ENCODE data around the gene SPATA31A6. TPM values are rescaled to one million over a fixed set of nuclear protein-coding genes. Genes with fewer than 3 reads are reported as not detected.
A peak's percentile ranks its signal among the peaks of the same experiment; 100 is the strongest.
"Not testable (repeated sequence)": the region's sequence is repeated elsewhere in the genome, so short reads cannot be mapped to it uniquely, and the experiment has no call there.

Gene SPATA31A6
- total RNA-seq (not detected), polyA plus RNA-seq (not detected)
- long read RNA-seq, donor 1, result 0 reads
- long read RNA-seq, donor 2, result 0 reads
- long read RNA-seq, donor 3, result 0 reads

DNA sequence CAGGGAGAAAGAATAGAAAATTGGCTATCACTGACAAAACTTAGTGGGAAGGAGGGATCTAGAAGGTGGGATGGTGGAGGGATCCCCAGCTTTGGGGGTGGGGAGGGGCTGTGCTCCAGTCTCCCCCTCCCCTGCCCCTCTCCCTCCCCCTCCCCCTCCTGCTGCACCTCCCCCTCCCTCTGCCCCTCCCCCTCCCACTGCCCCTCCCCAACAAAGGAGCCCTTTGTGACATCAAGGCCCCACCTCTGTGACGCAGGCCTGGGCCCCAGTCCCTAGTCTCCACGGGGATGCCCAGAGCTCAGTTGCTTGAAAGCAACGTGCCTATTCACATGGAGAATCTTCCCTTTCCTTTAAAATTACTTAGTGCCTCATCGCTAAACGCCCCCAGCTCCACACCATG lies at the start of gene SPATA31A6:
TSS of gene SPATA31A6 (plus strand) at position 301 of the 400 bp plus-strand sequence. CDS start at position 330, 29 bp downstream.
- intact Hi-C loops (cut with DNase I); DNase-seq; H3K36me3 ChIP-seq; H3K4me3 ChIP-seq; H3K9me3 ChIP-seq; ATAC-seq; H3K4me1 ChIP-seq; H3K27me3 ChIP-seq; H3K27ac ChIP-seq: not testable (repeated sequence)
- 78 to 100% (median 84%) methylated on average over 2 to 5 of the region's 5 CpGs for WGBS, 4 donors

DNA sequence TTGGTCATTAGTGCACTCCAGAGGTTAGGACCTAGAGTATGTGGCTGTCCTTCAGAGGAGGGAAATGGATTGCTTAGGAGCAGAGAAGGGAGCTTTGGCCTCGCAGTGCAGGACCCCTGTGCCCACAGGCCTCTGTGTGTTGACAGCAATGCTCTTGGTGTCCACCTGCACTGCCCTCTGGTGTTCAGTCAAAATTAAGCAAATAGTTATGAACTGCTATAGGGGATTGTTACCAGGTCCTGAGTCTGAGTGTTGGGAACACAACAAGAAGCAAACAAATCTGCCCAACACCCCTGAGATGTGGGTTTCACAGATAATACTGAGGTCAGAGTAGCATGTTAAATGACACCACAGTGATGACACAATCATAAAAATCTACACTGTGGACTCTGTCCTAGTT lies 23.2 kb upstream of the SPATA31A6 start:
- ATAC-seq; H3K27ac ChIP-seq; H3K36me3 ChIP-seq; intact Hi-C loops (cut with DNase I); H3K27me3 ChIP-seq; H3K4me3 ChIP-seq; H3K4me1 ChIP-seq; DNase-seq; H3K9me3 ChIP-seq: not testable (repeated sequence)
- peak in 6 of 12 donors; percentile 17 to 59 (median 34) for TF ChIP-seq CTCF (IDR thresholded peaks at IDR 0.05)
- 0 to 8% methylated on average over 1 of the region's 1 CpG; no CpG with 5 or more reads in 2 of the 4 donors for WGBS, 4 donors

- H3K36me3 ChIP-seq; H3K27ac ChIP-seq; H3K27me3 ChIP-seq; H3K4me1 ChIP-seq; ATAC-seq; H3K4me3 ChIP-seq; H3K9me3 ChIP-seq; intact Hi-C loops (cut with DNase I); DNase-seq: not testable (repeated sequence)
- whole genome bisulfite sequencing, 4 donors, result 26 to 54% (median 44%) methylated on average over 2 of the region's 2 CpGs
Measured at GRCh38 chr9:42219861-42220260, 36.4 kb downstream of the SPATA31A6 start.

DNA sequence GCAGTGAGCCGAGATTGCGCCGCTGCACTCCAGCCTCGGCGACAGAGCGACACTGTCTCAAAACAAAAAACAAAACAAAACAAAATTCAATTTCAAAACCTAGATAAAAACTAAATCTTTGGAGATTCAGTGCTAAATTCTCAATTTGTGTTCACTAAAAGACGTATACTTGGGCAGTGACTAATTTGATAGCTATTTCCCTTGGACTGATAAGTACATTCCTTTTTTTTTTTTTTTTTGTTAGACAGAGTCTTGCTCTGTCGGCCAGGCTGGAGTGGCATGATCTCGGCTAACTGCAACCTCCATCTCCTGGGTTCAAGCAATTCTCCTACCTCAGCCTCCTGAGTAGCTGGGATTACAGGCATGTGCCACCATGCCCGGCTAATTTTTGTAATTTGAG lies 39.8 kb downstream of the SPATA31A6 start:
- not testable (repeated sequence) for H3K27ac ChIP-seq

GRCh38 chr9:42233031-42233430 lies 49.6 kb downstream of the SPATA31A6 start:
- H3K27me3 ChIP-seq; intact Hi-C loops (cut with DNase I); ATAC-seq; H3K9me3 ChIP-seq; H3K27ac ChIP-seq; DNase-seq; H3K36me3 ChIP-seq; H3K4me3 ChIP-seq: not testable (repeated sequence)
- peaks cover 0 to 10% (median 0%) of the 10 kb centered on the region in 12 donors for H3K4me1 ChIP-seq
- 14 to 40% (median 23%) methylated on average over 3 to 4 of the region's 4 CpGs for WGBS, 4 donors

More for the DNA sequence above, 39.8 kb downstream of the SPATA31A6 start:
- H3K36me3 ChIP-seq; H3K27me3 ChIP-seq; H3K4me3 ChIP-seq; intact Hi-C loops (cut with DNase I); ATAC-seq; H3K4me1 ChIP-seq; DNase-seq; H3K9me3 ChIP-seq: not testable (repeated sequence)
- whole genome bisulfite sequencing, 4 donors, result 76 to 87% (median 83%) methylated on average over 8 to 10 of the region's 10 CpGs

DNA sequence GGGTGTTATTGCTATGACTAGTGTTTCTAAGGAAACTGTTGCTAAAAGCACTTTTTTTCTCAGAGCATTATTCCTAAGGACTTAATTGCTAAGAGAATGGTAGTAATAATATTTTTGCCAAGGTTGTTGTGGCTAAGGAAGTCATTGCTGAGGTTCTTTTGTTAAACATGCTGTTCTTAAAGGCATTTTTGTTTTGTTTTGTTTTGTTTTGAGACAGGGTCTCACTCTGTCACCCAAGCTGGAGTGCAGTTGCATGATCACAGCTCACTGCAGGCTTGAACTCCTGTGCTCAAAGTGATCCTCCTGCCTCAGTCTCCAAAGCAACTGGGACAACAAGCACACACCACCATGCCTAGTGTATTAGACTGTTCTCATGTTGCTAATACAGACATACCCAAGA lies 51.2 kb downstream of the SPATA31A6 start:
- H3K9me3 ChIP-seq; ATAC-seq; H3K36me3 ChIP-seq; intact Hi-C loops (cut with DNase I); DNase-seq; H3K27me3 ChIP-seq; H3K4me3 ChIP-seq: not testable (repeated sequence)
- Histone ChIP-seq H3K4me1 (peaks cover 0 to 17% (median 0%) of the 10 kb centered on the region in 12 donors), H3K27ac (peak overlapping the region in 4 of 12 donors; percentile 11 to 47 (median 36))

GRCh38 chr9:42235352-42235991 lies 52.0 kb downstream of the SPATA31A6 start:
- H3K36me3 ChIP-seq; H3K9me3 ChIP-seq; intact Hi-C loops (cut with DNase I); H3K27me3 ChIP-seq; H3K4me3 ChIP-seq; DNase-seq: not testable (repeated sequence)
- peaks cover 0 to 24% (median 0%) of the 10 kb centered on the region in 12 donors for H3K4me1 ChIP-seq
- WGBS, 4 donors, result no CpG with 5 or more reads among the region's 1 CpG
- peak; percentile 57 to 84 (median 78) for ATAC-seq
- H3K27ac ChIP-seq, result peak overlapping the region in 4 of 12 donors; percentile 31 to 60 (median 49)

DNA sequence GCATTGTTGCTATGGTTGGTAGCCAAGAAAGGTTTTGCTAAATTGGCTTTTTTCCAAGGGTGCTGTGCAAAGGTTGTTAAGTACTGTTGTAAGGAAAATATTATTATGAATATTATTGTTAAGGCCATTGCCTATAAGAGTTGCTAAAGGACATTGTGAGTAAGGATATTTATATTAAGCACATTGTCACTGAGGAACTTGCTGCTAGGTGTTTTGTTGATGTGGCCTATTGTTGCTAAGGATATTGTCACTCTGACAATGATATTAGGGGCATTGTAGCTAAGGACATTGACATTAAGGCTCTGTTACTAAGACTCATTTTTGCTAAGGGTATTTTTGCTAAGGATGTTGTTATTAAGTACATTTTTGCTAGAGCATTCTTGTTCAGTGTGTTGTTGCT lies 52.6 kb downstream of the SPATA31A6 start:
- DNase-seq; H3K36me3 ChIP-seq; H3K27me3 ChIP-seq; H3K4me3 ChIP-seq; intact Hi-C loops (cut with DNase I); H3K9me3 ChIP-seq: not testable (repeated sequence)
- peak; percentile 13 to 62 (median 52) for ATAC-seq
- Histone ChIP-seq H3K27ac (peak overlapping the region in 1 of 12 donors; percentile 48), H3K4me1 (peaks cover 0 to 24% (median 0%) of the 10 kb centered on the region in 12 donors)

DNA sequence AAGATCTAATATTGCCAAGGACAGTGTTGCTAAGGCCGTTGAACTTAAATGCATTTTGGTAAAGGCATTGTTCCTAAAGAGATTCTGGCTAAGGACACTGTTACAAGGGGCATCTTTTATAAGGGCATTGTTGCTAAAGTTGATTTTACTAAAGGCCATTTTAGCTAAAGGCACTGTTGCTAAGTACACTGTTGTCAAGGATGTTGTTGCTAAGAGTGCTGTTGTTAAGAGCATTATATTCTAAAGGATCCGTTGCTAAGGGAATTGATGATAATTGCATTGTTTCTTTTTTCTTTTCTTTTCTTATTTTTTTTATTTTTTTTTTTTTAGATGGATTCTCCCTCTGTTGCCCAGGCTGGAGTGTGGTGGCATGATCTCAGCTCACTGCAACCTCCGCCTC lies 53.9 kb downstream of the SPATA31A6 start:
- WGBS, 4 donors, result 88 to 91% (median 89%) methylated on average over 3 of the region's 3 CpGs
- peaks cover 0 to 19% (median 0%) of the 10 kb centered on the region in 12 donors for H3K4me1 ChIP-seq
- ATAC-seq; H3K9me3 ChIP-seq; H3K4me3 ChIP-seq; H3K36me3 ChIP-seq; DNase-seq; intact Hi-C loops (cut with DNase I); H3K27me3 ChIP-seq: not testable (repeated sequence)
- H3K27ac ChIP-seq, result peak overlapping the region in 4 of 12 donors; percentile 23 to 67 (median 42)

GRCh38 chr9:42238862-42239261 lies 55.4 kb downstream of the SPATA31A6 start:
- intact Hi-C loops (cut with DNase I); H3K36me3 ChIP-seq; DNase-seq; H3K4me3 ChIP-seq; H3K27me3 ChIP-seq; H3K9me3 ChIP-seq: not testable (repeated sequence)
- ATAC-seq, result peak in 2 of 4 donors; percentile 30 to 54
- H3K4me1 ChIP-seq, result peaks cover 0 to 19% (median 0%) of the 10 kb centered on the region in 12 donors
- peak overlapping the region in 3 of 12 donors; percentile 2 to 23 (median 22) for H3K27ac ChIP-seq
- 72 to 80% (median 78%) methylated on average over 2 of the region's 2 CpGs for WGBS, 4 donors
